GM23248 (cell line): ENCODE results near the gene FLVCR1.

ENCODE experiments used
- EZH2 ChIP-seq: fragments of 200-600 bp; sonication (generic); IDR thresholded peaks from 2 replicates; pipeline ENCODE4 v1.6.1; 2018; ENCODE audit warnings: antibody characterized with exemption, mild to moderate bottlenecking; ENCODE audit not compliant: insufficient read depth, poor library complexity, severe bottlenecking
- EZH2phosphoT487 ChIP-seq: fragments of 200-600 bp; sonication (generic); IDR thresholded peaks from 2 replicates; pipeline ENCODE4 v1.6.1; 2018; ENCODE audit warnings: antibody characterized with exemption, moderate library complexity, mild to moderate bottlenecking, low read depth; ENCODE audit not compliant: insufficient read depth

DNA sequence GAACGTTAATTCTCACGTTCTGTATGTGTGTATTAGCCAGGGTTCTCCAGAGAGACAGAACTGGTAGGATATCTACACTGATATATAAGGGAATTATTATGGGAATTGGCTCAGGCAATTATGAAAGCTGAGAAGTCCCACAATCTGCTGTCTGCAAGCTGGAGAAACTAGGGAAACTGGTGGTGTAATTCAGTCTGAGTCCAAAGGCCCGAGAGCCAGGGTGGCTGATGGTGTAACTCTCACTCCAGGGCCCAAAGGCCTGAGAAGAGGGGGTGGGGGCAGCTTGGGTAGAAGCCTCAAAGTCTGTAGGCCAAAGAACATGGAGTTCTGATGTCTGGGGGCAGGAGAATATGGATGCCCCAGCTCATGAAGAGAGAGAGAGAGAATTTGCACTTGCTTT lies 79.0 kb downstream of the FLVCR1 start:
- TF ChIP-seq EZH2 = no peak
- no peak for TF ChIP-seq EZH2phosphoT487
